Posterior vena cava (tissue), 2 donors: ENCODE results near the gene STAT3. TPM values are rescaled to one million over a fixed set of nuclear protein-coding genes. Genes with fewer than 3 reads are reported as not detected.
"Not testable (repeated sequence)": the region's sequence is repeated elsewhere in the genome, so short reads cannot be mapped to it uniquely, and the experiment has no call there.

Source experiments
- DNase-seq: peaks from one replicate; pipeline ENCODE4 v3.0.0-alpha.2; 2020; ENCODE audit warnings: low spot score
- intact Hi-C, 2 donors: fragments of 100-400 bp; cut with DNase I; formaldehyde crosslinking; loops; one replicate each; pipeline versions ENCODE4 v1.14.1 to v1.14.2; 2022 to 2023
- long read RNA-seq, 2 donors: library from polyadenylated mRNA; unstranded; transcript quantifications; one replicate each; pipeline ENCODE4 v2.0.0, GENCODE V29; 2020 to 2021
- total RNA-seq, 2 donors: library from RNA; stranded (reverse); fragmentation: NEBNext Ultra II Directional; extraction: Animal tissue kit (Norgen Biotek cat#: 25700); gene quantifications; one replicate each; pipeline ENCODE4 v1.2.1, GENCODE V29; 2021
- donor health status: DM: yes; HTN: yes; CAD: no.
- donor health status: DM: yes; HTN: yes; CAD: no.

Gene STAT3
- total RNA-seq, result 100 to 1,000 TPM; 230 to 241 TPM
- long read RNA-seq, donor 1, full-length matches to known transcripts, result 37 of 123 reads
- long read RNA-seq, donor 1, partial matches to known transcripts, result 40 of 123 reads
- long read RNA-seq, donor 1, other reads (novel, unspliced or antisense), result 46 of 123 reads
- long read RNA-seq, donor 2, full-length matches to known transcripts, result 114 of 302 reads
- long read RNA-seq, donor 2, partial matches to known transcripts, result 91 of 302 reads
- long read RNA-seq, donor 2, other reads (novel, unspliced or antisense), result 97 of 302 reads

GRCh38 chr17:42388381-42389134, at the start of gene STAT3:
STAT3 (minus strand) TSS chr17:42388442; CDS start chr17:42348516, 39,926 bp downstream.
- peak; percentile 100 for DNase-seq
- intact Hi-C loops, result no loop called here

- intact Hi-C loops, result no loop called here
- DNase-seq, result no peak
Observed at GRCh38 chr17:42436391-42436790, 48.1 kb upstream of the STAT3 start.

DNA sequence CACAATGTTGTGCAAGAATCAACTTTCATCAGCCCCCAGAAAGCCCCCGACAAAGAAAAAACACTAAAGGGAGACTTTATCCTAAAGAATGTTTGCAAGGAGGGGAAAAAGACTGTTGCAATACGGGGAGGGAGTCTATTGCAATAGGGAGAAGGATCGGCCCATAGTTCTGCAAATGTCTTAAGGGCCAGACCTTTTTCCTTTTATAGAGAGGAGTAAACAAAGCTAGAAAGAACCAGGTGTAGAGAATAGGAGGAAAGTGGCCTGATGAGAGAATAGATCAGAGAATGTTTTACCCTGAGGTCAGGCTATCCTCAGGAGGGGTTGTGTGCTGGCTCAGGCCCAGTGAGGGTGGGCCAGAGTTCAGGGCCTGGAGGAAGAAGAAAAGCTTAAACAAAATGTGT, 43.5 kb upstream of the STAT3 start:
- intact Hi-C loops, result no loop called here
- DNase-seq, result peak; percentile 17

DNA sequence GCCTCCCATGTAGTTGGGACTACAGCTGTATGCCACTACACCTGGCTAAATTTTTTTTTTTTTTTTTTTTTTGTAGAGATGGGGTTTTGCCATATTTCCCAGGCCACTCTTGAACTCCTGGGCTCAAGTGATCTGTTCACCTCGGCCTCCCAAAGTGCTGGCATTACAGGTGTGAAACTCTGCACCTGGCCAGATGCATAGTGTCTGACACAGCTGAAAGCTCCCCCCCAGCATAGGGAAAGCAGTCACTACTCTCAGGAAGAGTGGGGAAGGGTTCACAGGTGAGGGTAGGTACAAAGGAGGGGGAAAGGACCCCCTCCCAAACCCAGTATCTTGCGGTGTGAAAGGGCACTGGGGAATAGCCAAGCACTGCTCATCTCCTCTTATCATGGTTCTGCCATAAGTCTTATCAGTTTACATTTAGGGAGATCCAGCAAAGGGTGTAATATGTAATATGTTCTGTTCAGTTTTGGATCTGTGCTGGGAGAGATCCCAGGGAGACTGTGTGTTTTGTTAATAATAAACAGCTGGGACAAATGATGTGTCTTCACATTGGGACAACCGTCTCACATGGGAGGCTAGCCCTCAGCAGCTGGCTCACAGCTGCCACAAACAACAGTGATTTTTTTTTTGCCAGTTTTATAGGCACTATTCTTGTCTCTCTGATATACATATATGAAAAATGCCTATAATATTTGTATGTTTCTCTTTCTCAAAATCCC, 41.6 kb upstream of the STAT3 start:
- intact Hi-C loops, result loop anchor here in 1 of 2 donors (1.0 kb wide), 1 partner anchor 24 kb away; no protein-coding TSS in a partner anchor
- peak; percentile 5 for DNase-seq

DNA sequence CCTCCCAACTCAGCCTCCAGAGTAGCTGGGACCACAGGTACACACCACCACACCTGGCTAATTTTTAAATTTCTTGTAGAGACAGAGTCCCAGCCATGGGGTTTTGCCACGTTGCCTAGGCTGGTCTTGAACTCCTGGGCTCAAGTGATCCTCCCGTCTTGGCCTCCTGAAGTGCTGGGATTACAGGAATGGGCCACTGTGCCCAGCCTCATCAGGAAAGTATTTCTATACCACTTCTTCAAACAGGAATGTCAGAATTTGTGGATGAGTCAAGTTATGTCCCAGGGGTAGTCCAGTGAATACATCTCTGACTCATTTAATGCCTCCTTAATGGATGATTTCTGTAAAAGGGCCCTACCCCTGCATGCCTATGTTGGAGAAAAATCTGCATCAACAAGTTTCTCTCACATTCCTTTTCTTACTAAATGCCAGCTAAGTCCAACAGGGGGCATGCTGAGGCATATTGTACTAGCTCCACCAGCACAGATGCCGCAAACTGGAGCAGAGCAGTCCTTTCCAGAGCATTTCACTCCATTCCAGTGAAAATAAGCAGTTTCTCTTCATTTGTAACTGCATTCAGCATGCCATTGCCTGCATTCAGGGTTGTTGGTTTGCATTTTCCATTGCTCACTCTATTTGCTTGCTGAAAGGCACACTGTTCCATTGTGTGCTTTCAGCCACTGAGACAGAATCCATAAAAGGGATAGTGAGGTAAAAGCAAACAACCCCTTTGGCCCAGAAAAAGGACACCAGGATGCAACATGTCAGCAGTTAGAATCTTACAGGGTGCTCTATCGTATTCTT, 40.1 kb upstream of the STAT3 start:
- DNase-seq, result peak; percentile 81
- intact Hi-C loops, result no loop called here

DNA sequence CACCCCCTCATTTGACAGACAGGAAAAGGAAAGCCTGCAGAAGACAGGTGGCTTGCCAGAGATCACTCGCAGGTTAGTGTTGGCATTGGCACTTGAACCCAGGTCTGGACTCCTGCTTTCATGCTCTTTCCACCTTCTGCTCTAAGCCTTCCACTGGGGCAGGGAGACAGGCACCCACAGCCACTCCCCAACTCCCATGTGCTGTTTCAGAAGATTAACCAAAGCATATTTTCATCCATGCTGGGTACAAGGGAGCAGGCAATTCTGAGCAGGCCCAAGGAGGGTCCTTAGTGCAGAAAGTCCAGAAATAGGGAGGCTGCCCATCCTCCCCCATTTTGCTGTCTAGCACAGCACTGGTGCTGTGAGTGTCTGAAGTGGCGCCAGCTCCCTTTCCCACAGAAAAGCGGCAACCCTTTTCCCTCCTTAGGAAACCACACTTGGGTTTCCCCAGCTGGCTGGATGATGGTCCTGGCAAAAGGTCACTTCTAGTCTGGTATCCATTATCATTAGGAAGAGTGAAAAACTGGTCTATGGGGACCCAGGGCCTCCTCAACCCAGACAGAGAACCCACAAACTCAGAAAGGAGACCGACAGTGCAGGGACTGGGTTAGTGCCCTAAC, 36.9 kb upstream of the STAT3 start:
- peak; percentile 48 for DNase-seq
- intact Hi-C loops, result loop anchor here in 1 of 2 donors (5.0 kb wide), 1 partner anchor 97 kb away; no protein-coding TSS in a partner anchor

DNA sequence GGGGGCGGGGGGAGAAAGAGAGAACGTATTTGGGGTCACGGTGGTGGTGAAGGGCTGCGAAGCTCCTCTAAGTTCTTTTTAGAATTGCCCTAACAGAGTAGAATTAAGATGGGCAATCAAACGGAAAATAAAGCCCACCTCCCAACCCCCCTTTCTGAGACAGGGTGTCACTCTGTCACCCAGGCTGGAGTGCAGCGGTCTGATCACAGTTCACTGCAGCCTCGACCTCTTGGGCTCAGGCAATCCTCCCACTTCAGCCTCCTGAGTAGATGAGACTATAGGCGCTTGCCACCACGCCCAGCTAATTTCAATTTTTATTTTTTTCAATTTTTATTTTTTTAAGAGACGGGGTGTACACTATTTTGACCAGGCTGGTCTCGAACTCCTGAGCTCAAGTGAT, 35.5 kb upstream of the STAT3 start:
- no peak for DNase-seq
- intact Hi-C loops, result loop anchor here in 1 of 2 donors (5.0 kb wide), 1 partner anchor 99 kb away; no protein-coding TSS in a partner anchor

GRCh38 chr17:42422958-42423712, 34.9 kb upstream of the STAT3 start, which contains the start of gene CAVIN1:
CAVIN1 (minus strand) TSS chr17:42423256; CDS start chr17:42423097, 159 bp downstream.
- DNase-seq, result peak; percentile 99
- intact Hi-C loops, result loop anchor here in 1 of 2 donors (5.0 kb wide), 1 partner anchor 99 kb away; no protein-coding TSS in a partner anchor

GRCh38 chr17:42422412-42422957, 34.2 kb upstream of the STAT3 start:
- intact Hi-C loops, result loop anchor here in 1 of 2 donors (5.0 kb wide), 1 partner anchor 100 kb away; no protein-coding TSS in a partner anchor
- DNase-seq, result no peak

- intact Hi-C loops, result loop anchor here in 1 of 2 donors (5.0 kb wide), 1 partner anchor 101 kb away; no protein-coding TSS in a partner anchor
- DNase-seq, result no peak
Observed at GRCh38 chr17:42421507-42422338, 33.5 kb upstream of the STAT3 start.

DNA sequence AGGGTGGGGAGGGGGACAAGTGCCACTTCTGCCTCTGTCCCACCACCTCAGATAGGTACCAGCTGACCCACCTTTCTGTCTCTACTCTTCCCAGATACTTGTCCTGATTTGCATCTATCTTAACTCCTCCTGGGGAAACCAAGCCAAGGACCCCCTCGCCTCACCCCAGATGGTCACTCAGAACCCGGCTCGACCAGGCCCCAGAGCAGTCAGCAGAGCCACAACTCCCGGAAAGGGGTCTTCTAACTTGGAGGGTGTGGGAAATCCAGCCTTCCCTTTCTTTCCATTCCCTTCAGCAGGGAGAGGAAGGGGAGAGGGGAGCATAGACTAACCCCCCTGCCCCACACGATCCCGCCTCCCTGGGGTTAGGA, 32.9 kb upstream of the STAT3 start:
- DNase-seq, result no peak
- intact Hi-C loops, result loop anchor here in 1 of 2 donors (5.0 kb wide), 1 partner anchor 101 kb away; no protein-coding TSS in a partner anchor

GRCh38 chr17:42417981-42418380, 29.7 kb upstream of the STAT3 start:
- DNase-seq, intact Hi-C loops: not testable (repeated sequence)

DNA sequence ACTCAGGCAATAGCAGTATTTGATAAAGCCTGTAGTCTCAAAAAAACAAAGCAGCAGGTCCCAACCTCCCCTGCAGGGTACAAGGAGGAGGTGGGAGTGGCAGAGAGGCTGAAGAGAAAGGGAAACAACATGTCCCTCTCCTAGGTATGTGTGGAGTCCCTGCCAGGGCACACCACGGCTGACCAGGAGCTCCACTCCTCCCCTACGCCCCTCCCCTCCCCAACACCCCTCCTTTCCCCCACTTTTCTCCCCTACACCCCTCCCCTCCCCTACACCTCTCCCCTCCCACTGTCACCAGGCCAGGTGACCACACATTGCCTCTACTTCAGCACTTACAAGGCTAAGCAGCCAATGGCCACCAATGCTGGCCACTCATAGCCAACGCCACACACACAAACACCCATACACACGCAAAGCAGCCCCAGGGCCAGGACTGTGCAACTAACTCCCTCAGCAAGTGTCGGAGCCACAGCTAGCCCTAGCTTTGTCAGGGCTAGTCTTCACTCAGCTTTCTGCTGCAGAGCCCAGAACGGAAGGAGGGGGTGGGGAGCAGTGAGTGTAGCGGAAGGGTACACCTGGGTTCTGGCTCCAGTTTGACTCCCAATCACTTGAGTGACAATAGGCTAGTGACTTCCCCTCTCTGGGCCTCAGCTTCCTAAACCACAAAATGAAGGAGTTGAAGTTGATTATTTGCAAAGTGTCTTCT, 26.6 kb upstream of the STAT3 start:
- intact Hi-C loops, result no loop called here
- no peak for DNase-seq

- intact Hi-C loops, result no loop called here
- peak; percentile 3 for DNase-seq
Observed at GRCh38 chr17:42413464-42414040, 25.3 kb upstream of the STAT3 start.

GRCh38 chr17:42411905-42412679, 23.9 kb upstream of the STAT3 start:
- intact Hi-C loops, result no loop called here
- peak; percentile 63 for DNase-seq
